Mononuclear cell (primary cell): ENCODE data around the gene TMEM106A. TPM values are rescaled to one million over a fixed set of nuclear protein-coding genes. Genes with fewer than 3 reads are reported as not detected.
"Not testable (repeated sequence)": the region's sequence is repeated elsewhere in the genome, so short reads cannot be mapped to it uniquely, and the experiment has no call there.

Experiments used
- H3K27me3 ChIP-seq: 2 replicates; pipeline ENCODE4 v1.6.0; 2011; ENCODE audit warnings: low read length, control low read depth; ENCODE audit not compliant: insufficient read depth
- H3K4me1 ChIP-seq: 2 replicates; pipeline ENCODE4 v1.5.1; 2011; ENCODE audit warnings: mild to moderate bottlenecking, low read length, control low read depth; ENCODE audit not compliant: insufficient read depth
- H3K4me3 ChIP-seq: 2 replicates; pipeline ENCODE4 v1.5.1; 2011; ENCODE audit warnings: mild to moderate bottlenecking, low read length, moderate library complexity
- H3K9me3 ChIP-seq: 2 replicates; pipeline ENCODE4 v1.5.1; 2011; ENCODE audit warnings: low read depth, mild to moderate bottlenecking, control low read depth, low read length
- total RNA-seq: library from RNA; depleted of rRNA; stranded (reverse); fragments of >200 nt; gene quantifications from one replicate; pipeline ENCODE4 v1.2.3, GENCODE V29; 2012

The TMEM106A gene
- total RNA-seq, 1 donor = 3.9 TPM

GRCh38 chr17:43203013-43203412 lies 8.7 kb upstream of the TMEM106A start:
- not testable (repeated sequence) for H3K9me3 ChIP-seq, H3K4me1 ChIP-seq, H3K27me3 ChIP-seq, H3K4me3 ChIP-seq

GRCh38 chr17:43210576-43210975 lies 1.1 kb upstream of the TMEM106A start:
- peaks cover 33% of the 10 kb centered on the region for H3K4me1 ChIP-seq
- no peaks in the 10 kb centered on the region for H3K9me3 ChIP-seq
- no peaks in the 10 kb centered on the region for H3K27me3 ChIP-seq
- peak overlapping the region; percentile 66 for H3K4me3 ChIP-seq

- Histone ChIP-seq H3K9me3 (no peaks in the 10 kb centered on the region), H3K27me3 (no peaks in the 10 kb centered on the region), H3K4me1 (peaks cover 33% of the 10 kb centered on the region), H3K4me3 (peak overlapping the region; percentile 66)
Observed at GRCh38 chr17:43211123-43211479, 574 bp upstream of the TMEM106A start.

GRCh38 chr17:43212641-43213490 lies 1.2 kb downstream of the TMEM106A start:
- Histone ChIP-seq H3K4me3 (peak overlapping the region; percentile 66), H3K9me3 (no peaks in the 10 kb centered on the region), H3K27me3 (no peaks in the 10 kb centered on the region), H3K4me1 (peaks cover 33% of the 10 kb centered on the region)

GRCh38 chr17:43213545-43213944 lies 1.9 kb downstream of the TMEM106A start:
- no peak overlapping the region for H3K4me3 ChIP-seq
- H3K9me3 ChIP-seq = no peaks in the 10 kb centered on the region
- peaks cover 33% of the 10 kb centered on the region for H3K4me1 ChIP-seq

GRCh38 chr17:43215341-43215740 lies 3.7 kb downstream of the TMEM106A start:
- no peaks in the 10 kb centered on the region for H3K9me3 ChIP-seq
- no peak overlapping the region for H3K4me3 ChIP-seq
- H3K4me1 ChIP-seq = peaks cover 33% of the 10 kb centered on the region
- no peaks in the 10 kb centered on the region for H3K27me3 ChIP-seq

More at GRCh38 chr17:43213545-43213944, 1.9 kb downstream of the TMEM106A start:
- H3K27me3 ChIP-seq = no peaks in the 10 kb centered on the region

GRCh38 chr17:43216369-43216761 lies 4.7 kb downstream of the TMEM106A start:
- Histone ChIP-seq H3K27me3 (no peaks in the 10 kb centered on the region), H3K4me3 (no peak overlapping the region), H3K4me1 (peaks cover 23% of the 10 kb centered on the region), H3K9me3 (no peaks in the 10 kb centered on the region)

- H3K4me1 ChIP-seq = peaks cover 20% of the 10 kb centered on the region
- no peak overlapping the region for H3K4me3 ChIP-seq
- H3K9me3 ChIP-seq = no peaks in the 10 kb centered on the region
- no peaks in the 10 kb centered on the region for H3K27me3 ChIP-seq
Observed at GRCh38 chr17:43216762-43217613, 5.3 kb downstream of the TMEM106A start.

GRCh38 chr17:43217614-43218087 lies 6.0 kb downstream of the TMEM106A start:
- H3K4me1 ChIP-seq = peaks cover 14% of the 10 kb centered on the region
- H3K27me3 ChIP-seq = no peaks in the 10 kb centered on the region
- no peaks in the 10 kb centered on the region for H3K9me3 ChIP-seq
- H3K4me3 ChIP-seq = no peak overlapping the region

- no peaks in the 10 kb centered on the region for H3K27me3 ChIP-seq
- H3K4me1 ChIP-seq = peaks cover under 1% of the 10 kb centered on the region
- no peak overlapping the region for H3K4me3 ChIP-seq
- no peaks in the 10 kb centered on the region for H3K9me3 ChIP-seq
Observed at GRCh38 chr17:43219001-43219400, 7.3 kb downstream of the TMEM106A start.

GRCh38 chr17:43219746-43220380 lies 8.2 kb downstream of the TMEM106A start:
- Histone ChIP-seq H3K9me3 (no peaks in the 10 kb centered on the region), H3K4me3 (no peak overlapping the region), H3K4me1 (no peaks in the 10 kb centered on the region), H3K27me3 (no peaks in the 10 kb centered on the region)

GRCh38 chr17:43220511-43221125 lies 8.9 kb downstream of the TMEM106A start:
- H3K4me1 ChIP-seq = no peaks in the 10 kb centered on the region
- H3K4me3 ChIP-seq = no peak overlapping the region
- H3K9me3 ChIP-seq = no peaks in the 10 kb centered on the region
- H3K27me3 ChIP-seq = no peaks in the 10 kb centered on the region

- no peaks in the 10 kb centered on the region for H3K4me1 ChIP-seq
- no peak overlapping the region for H3K4me3 ChIP-seq
- no peaks in the 10 kb centered on the region for H3K27me3 ChIP-seq
- H3K9me3 ChIP-seq = no peaks in the 10 kb centered on the region
Observed at GRCh38 chr17:43224146-43224705, 12.6 kb downstream of the TMEM106A start.

- Histone ChIP-seq H3K4me3 (no peak overlapping the region), H3K27me3 (no peaks in the 10 kb centered on the region), H3K9me3 (no peaks in the 10 kb centered on the region), H3K4me1 (no peaks in the 10 kb centered on the region)
Observed at GRCh38 chr17:43226393-43226792, 14.7 kb downstream of the TMEM106A start.
